Endothelial cell of umbilical vein (primary cell): ENCODE measurements around the gene GLI2. TPM values are rescaled to one million over a fixed set of nuclear protein-coding genes. Genes with fewer than 3 reads are reported as not detected.

Experiments
- BruUV-seq: library from RNA; stranded (reverse); fragments of 400-500 nt; replicated peaks from 2 replicates; lab custom pipeline; 2021; lab: Mats Ljungman, UMichigan
- CTCF ChIA-PET: fragments of 300-600, 350-600 bp; sonication (Branson Sonifier 250); formaldehyde crosslinking; loops from one replicate; lab custom pipeline; 2021; ENCODE audit warnings: antibody characterized with exemption, inconsistent platforms; lab: Charles Lee
- POLR2A ChIA-PET: fragments of 300-600, 350-600 bp; sonication (Branson Sonifier 250); formaldehyde crosslinking; loops from one replicate; lab custom pipeline; 2021; ENCODE audit warnings: antibody characterized with exemption, inconsistent platforms; lab: Charles Lee
- DNase-seq: peaks from one replicate; pipeline ENCODE4 v3.0.0-alpha.2; 2011; ENCODE audit warnings: low read depth, low spot score
- FAIRE-seq: peaks from 2 replicates; lab custom pipeline; 2011; peaks lifted over from hg19 to GRCh38; lab: Jason Lieb, UNC
- H2AFZ ChIP-seq: 2 replicates; pipeline ENCODE4 v1.6.0; 2012; ENCODE audit warnings: low read depth, low read length, control low read depth, inconsistent platforms
- H3K27ac ChIP-seq: 2 replicates; pipeline ENCODE4 v1.5.1; 2011; ENCODE audit warnings: low read depth, mild to moderate bottlenecking, control low read depth, low read length, moderate library complexity; ENCODE audit not compliant: insufficient read depth
- H3K27me3 ChIP-seq, 2 experiments: 2 replicates each; pipeline versions ENCODE4 v1.6.0 to v1.6.1; 2011; ENCODE audit warnings: low read length in 2 of 2, mixed read lengths in 1 of 2; ENCODE audit not compliant: control insufficient read depth in 2 of 2, insufficient read depth in 2 of 2
- H3K36me3 ChIP-seq, 2 experiments: 2 replicates in 1 of 2; 3 replicates in 1 of 2; pipeline ENCODE4 v1.5.1; 2011; ENCODE audit warnings: low read length in 2 of 2, mild to moderate bottlenecking in 1 of 2, moderate library complexity in 1 of 2; ENCODE audit not compliant: control insufficient read depth in 2 of 2, insufficient read depth in 2 of 2; ENCODE audit errors: extremely low read depth in 1 of 2
- H3K4me1 ChIP-seq: 3 replicates; pipeline ENCODE4 v1.5.1; 2011; ENCODE audit warnings: mild to moderate bottlenecking, low read length; ENCODE audit not compliant: control insufficient read depth, insufficient read depth; ENCODE audit errors: extremely low read depth
- H3K4me2 ChIP-seq: 2 replicates; pipeline ENCODE4 v1.6.1; 2011; ENCODE audit warnings: low read length, control low read depth, mixed read lengths; ENCODE audit not compliant: insufficient read depth
- H3K4me3 ChIP-seq, 3 experiments: fragments of 200-600 bp in 1 of 3; sonication (generic), shearing (Covaris generic) in 1 of 3; replicated peaks in 1 of 3; 2 replicates each; pipeline ENCODE4 v1.5.1; 2011 to 2016; ENCODE audit warnings: control low read depth in 3 of 3, low read length in 3 of 3, mild to moderate bottlenecking in 2 of 3, inconsistent platforms in 1 of 3, low read depth in 1 of 3, moderate library complexity in 1 of 3; ENCODE audit not compliant: insufficient read depth in 1 of 3
- H3K79me2 ChIP-seq: 2 replicates; pipeline ENCODE4 v1.6.0; 2012; ENCODE audit warnings: low read length, inconsistent platforms; ENCODE audit not compliant: control insufficient read depth, insufficient read depth
- H3K9ac ChIP-seq: replicated peaks from 2 replicates; pipeline ENCODE3; 2011; ENCODE audit warnings: low read length, control low read depth; ENCODE audit not compliant: insufficient read depth; ENCODE audit errors: extremely low read depth
- H3K9me1 ChIP-seq: replicated peaks from 3 replicates; pipeline ENCODE4 v1.6.0; 2011; ENCODE audit warnings: mild to moderate bottlenecking, low read length; ENCODE audit not compliant: control insufficient read depth, insufficient read depth; ENCODE audit errors: extremely low read depth
- H3K9me3 ChIP-seq: replicated peaks from 2 replicates; pipeline ENCODE4 v1.5.1; 2012; ENCODE audit warnings: low read length, inconsistent platforms; ENCODE audit not compliant: control insufficient read depth, insufficient read depth
- H4K20me1 ChIP-seq: replicated peaks from 2 replicates; pipeline ENCODE3; 2011; ENCODE audit warnings: mild to moderate bottlenecking, low read length; ENCODE audit not compliant: control insufficient read depth, insufficient read depth; ENCODE audit errors: extremely low read depth
- EZH2 ChIP-seq: IDR thresholded peaks from 2 replicates; pipeline ENCODE4 v1.6.1; 2012; ENCODE audit warnings: borderline replicate concordance, low read depth, mild to moderate bottlenecking, moderate library complexity, low read length, inconsistent platforms; ENCODE audit not compliant: severe bottlenecking
- FOS ChIP-seq: IDR thresholded peaks from 2 replicates; pipeline ENCODE4 v1.6.1; 2011; ENCODE audit warnings: mild to moderate bottlenecking, low read length, moderate library complexity, borderline replicate concordance; ENCODE audit not compliant: insufficient read depth
- GATA2 ChIP-seq: IDR thresholded peaks from 2 replicates; pipeline ENCODE4 v1.7.0; 2011; ENCODE audit warnings: low read depth, mild to moderate bottlenecking, moderate library complexity, mixed read lengths, low read length; ENCODE audit not compliant: insufficient read length, insufficient read depth
- JUN ChIP-seq: IDR thresholded peaks from 2 replicates; pipeline ENCODE4 v1.6.1; 2011; ENCODE audit warnings: borderline replicate concordance, low read depth; ENCODE audit not compliant: insufficient read length, insufficient read depth
- MAX ChIP-seq: IDR thresholded peaks from 2 replicates; pipeline ENCODE4 v1.6.1; 2011; ENCODE audit not compliant: insufficient read depth, insufficient read length
- MYC ChIP-seq: IDR thresholded peaks from one replicate; pipeline ENCODE4 v1.6.1; 2011; ENCODE audit warnings: mild to moderate bottlenecking, low read depth, low read length
- POLR2AphosphoS5 ChIP-seq: IDR thresholded peaks from 2 replicates; pipeline ENCODE4 v1.6.1; 2012; ENCODE audit warnings: low read depth, mild to moderate bottlenecking, control low read depth, low read length, moderate library complexity; ENCODE audit not compliant: insufficient read depth
- dilution Hi-C: fragments of 300-500 bp; cut with MboI; formaldehyde crosslinking; loops from one replicate; pipeline ENCODE4 v1.15.0; 2019; ENCODE audit warnings: low sequenced_read_pairs; ENCODE audit not compliant: extremely low pct_ligation_motif_present
- intact Hi-C: fragments of 100-400 bp; cut with micrococcal nuclease; formaldehyde crosslinking; loops from one replicate; pipeline ENCODE4 v1.10.0; 2022
- polyA plus RNA-seq, 4 experiments: library from polyadenylated mRNA; depleted of rRNA in 3 of 4; stranded (reverse) in 3 of 4; unstranded in 1 of 4; fragments of >200 nt; gene quantifications; 2 replicates each; pipeline versions ENCODE4 v1.2.1 to v1.2.3, GENCODE V29; 2011 to 2012; ENCODE audit warnings: missing spikeins in 1 of 4
- total RNA-seq: library from RNA; stranded (reverse); gene quantifications from 2 replicates; pipeline ENCODE4 v1.2.3, GENCODE V29; 2021

GLI2 gene
- total and polyA plus RNA-seq, 2 donors (not counting 3 experiments of a cell fraction or from before 2014, with no cell fraction given), result 0.13 TPM; not detected in 1

GRCh38 chr2:120722246-120722567 is 13.5 kb upstream of the GLI2 start:
- H3K36me3 ChIP-seq, result no peaks in the 10 kb centered on the region
- H3K79me2 ChIP-seq, result no peaks in the 10 kb centered on the region
- H3K4me3 ChIP-seq, result no peak overlapping the region
- DNase-seq (no peak), FAIRE-seq (no peak)
- peaks cover 3 to 6% of the 10 kb centered on the region in 2 experiments for H3K27me3 ChIP-seq
- dilution Hi-C loops, result no loop called here
- BruUV-seq, result no TSS peak
- H3K27ac ChIP-seq, result peak overlapping the region; percentile 19
- POLR2A ChIA-PET, result no interaction called here
- H2AFZ ChIP-seq, result no peak overlapping the region
- no peaks in the 10 kb centered on the region for H3K9me1 ChIP-seq
- H3K9me3 ChIP-seq, result no peaks in the 10 kb centered on the region
- CTCF ChIA-PET, result interaction anchor here (1.0 kb wide), 1 partner anchor 26 kb away, joined by 4 read pairs; no protein-coding TSS in a partner anchor
- no peak overlapping the region for H3K4me2 ChIP-seq
- peak overlapping the region; percentile 18 for H3K9ac ChIP-seq
- H3K4me1 ChIP-seq, result peaks cover 15% of the 10 kb centered on the region
- H4K20me1 ChIP-seq, result no peaks in the 10 kb centered on the region
- TF ChIP-seq FOS (no peak), GATA2 (no peak), MYC (no peak), EZH2 (no peak)
- intact Hi-C loops, result loop anchor here (1.0 to 2.0 kb wide), 4 partner anchors 13 to 193 kb away; partner anchors contain the start of gene GLI2

GRCh38 chr2:120722568-120723421 is 12.9 kb upstream of the GLI2 start:
- intact Hi-C loops, result loop anchor here (1.0 to 2.0 kb wide), 4 partner anchors 13 to 193 kb away; partner anchors contain the start of gene GLI2
- H3K27ac ChIP-seq, result peak overlapping the region; percentile 69
- H2AFZ ChIP-seq, result no peak overlapping the region
- dilution Hi-C loops, result no loop called here
- no peak overlapping the region for H3K4me3 ChIP-seq
- no peaks in the 10 kb centered on the region for H4K20me1 ChIP-seq
- peak; percentile 76 for FAIRE-seq
- peaks cover 3 to 6% of the 10 kb centered on the region in 2 experiments for H3K27me3 ChIP-seq
- peak overlapping the region; percentile 53 for H3K9ac ChIP-seq
- H3K36me3 ChIP-seq, result no peaks in the 10 kb centered on the region
- ChIA-PET CTCF (interaction anchor here (0.7 to 1.0 kb wide), 3 partner anchors 13 to 357 kb away, joined by 3 to 4 read pairs (median 3); partner anchors contain the start of gene GLI2), POLR2A (no interaction called here)
- peaks cover 15% of the 10 kb centered on the region for H3K4me1 ChIP-seq
- H3K4me2 ChIP-seq, result peak overlapping the region; percentile 53
- TF ChIP-seq FOS (peak; percentile 74), MAX (no peak), POLR2AphosphoS5 (no peak), JUN (peak; percentile 46), GATA2 (peak; percentile 83)
- H3K79me2 ChIP-seq, result no peaks in the 10 kb centered on the region
- TSS peak; percentile 96 for BruUV-seq
- H3K9me3 ChIP-seq, result no peaks in the 10 kb centered on the region
- no peaks in the 10 kb centered on the region for H3K9me1 ChIP-seq
- peak; percentile 68 for DNase-seq
